Astrocyte (in vitro differentiated cells and primary cell): Measurements from ENCODE around the gene DPYSL3. TPM values are rescaled to one million over a fixed set of nuclear protein-coding genes. Genes with fewer than 3 reads are reported as not detected.

ENCODE experiments used
- DNase-seq: peaks from one replicate; pipeline ENCODE4 v3.0.0-alpha.2; 2010; ENCODE audit warnings: low read depth
- FAIRE-seq: peaks from 2 replicates; lab custom pipeline; 2011; peaks lifted over from hg19 to GRCh38; lab: Jason Lieb, UNC
- H2AFZ ChIP-seq: 2 replicates; pipeline ENCODE4 v1.6.0; 2012; ENCODE audit warnings: low read depth, low read length, inconsistent platforms
- H3K27ac ChIP-seq: 2 replicates; pipeline ENCODE4 v1.5.1; 2011; ENCODE audit warnings: low read depth, low read length, inconsistent platforms
- H3K27me3 ChIP-seq: 2 replicates; pipeline ENCODE4 v1.6.0; 2011; ENCODE audit warnings: low read length, inconsistent platforms; ENCODE audit not compliant: insufficient read depth
- H3K36me3 ChIP-seq: 2 replicates; pipeline ENCODE4 v1.5.1; 2011; ENCODE audit warnings: low read length, inconsistent platforms; ENCODE audit not compliant: insufficient read depth
- H3K4me1 ChIP-seq: 2 replicates; pipeline ENCODE4 v1.5.1; 2011; ENCODE audit warnings: low read length, inconsistent platforms; ENCODE audit not compliant: insufficient read depth
- H3K4me2 ChIP-seq: 2 replicates; pipeline ENCODE4 v1.6.0; 2012; ENCODE audit warnings: low read length, inconsistent platforms
- H3K4me3 ChIP-seq: 2 replicates; pipeline ENCODE4 v1.5.1; 2011; ENCODE audit warnings: low read depth, mild to moderate bottlenecking, low read length, inconsistent platforms; ENCODE audit not compliant: insufficient read depth
- H3K79me2 ChIP-seq: 2 replicates; pipeline ENCODE4 v1.6.0; 2012; ENCODE audit warnings: mild to moderate bottlenecking, low read length, inconsistent platforms; ENCODE audit not compliant: insufficient read depth
- H3K9ac ChIP-seq: 2 replicates; pipeline ENCODE4 v1.6.0; 2012; ENCODE audit warnings: mild to moderate bottlenecking, low read length, inconsistent platforms
- H3K9me3 ChIP-seq: 2 replicates; pipeline ENCODE4 v1.5.1; 2012; ENCODE audit warnings: low read depth, mild to moderate bottlenecking, low read length, inconsistent platforms; ENCODE audit not compliant: insufficient read depth
- H4K20me1 ChIP-seq: 2 replicates; pipeline ENCODE4 v1.6.0; 2012; ENCODE audit warnings: low read length, inconsistent platforms; ENCODE audit not compliant: insufficient read depth
- H3K27ac Mint-ChIP-seq: one replicate; pipeline ENCODE4 v1.8.0; 2021; ENCODE audit warnings: mild to moderate bottlenecking, mixed read lengths; ENCODE audit not compliant: unreplicated experiment
- H3K27me3 Mint-ChIP-seq: one replicate; pipeline ENCODE4 v1.8.0; 2021; ENCODE audit warnings: low read depth, mixed read lengths; ENCODE audit not compliant: unreplicated experiment
- H3K36me3 Mint-ChIP-seq: one replicate; pipeline ENCODE4 v1.8.0; 2021; ENCODE audit warnings: low read depth, mixed read lengths; ENCODE audit not compliant: unreplicated experiment
- H3K4me1 Mint-ChIP-seq: one replicate; pipeline ENCODE4 v1.8.0; 2021; ENCODE audit warnings: low read depth, mixed read lengths; ENCODE audit not compliant: unreplicated experiment
- H3K4me3 Mint-ChIP-seq: one replicate; pipeline ENCODE4 v1.8.0; 2021; ENCODE audit warnings: mild to moderate bottlenecking, moderate library complexity, mixed read lengths; ENCODE audit not compliant: unreplicated experiment
- H3K9me3 Mint-ChIP-seq: one replicate; pipeline ENCODE4 v1.8.0; 2021; ENCODE audit warnings: mild to moderate bottlenecking, mixed read lengths; ENCODE audit not compliant: unreplicated experiment
- CTCF ChIP-seq: IDR thresholded peaks from 2 replicates; pipeline ENCODE4 v1.5.1; 2011; ENCODE audit warnings: low read depth, mild to moderate bottlenecking, inconsistent platforms, low read length, moderate library complexity; ENCODE audit not compliant: insufficient read depth
- EZH2 ChIP-seq: IDR thresholded peaks from 2 replicates; pipeline ENCODE4 v1.6.1; 2012; ENCODE audit warnings: mild to moderate bottlenecking, low read length, inconsistent platforms; ENCODE audit not compliant: insufficient read depth
- total RNA-seq: library from RNA; stranded (reverse); gene quantifications from 2 replicates; pipeline ENCODE4 v1.2.1, GENCODE V29; 2021

Gene DPYSL3
- total RNA-seq, 1 donor from 2014 or later, result 197 TPM

DNA sequence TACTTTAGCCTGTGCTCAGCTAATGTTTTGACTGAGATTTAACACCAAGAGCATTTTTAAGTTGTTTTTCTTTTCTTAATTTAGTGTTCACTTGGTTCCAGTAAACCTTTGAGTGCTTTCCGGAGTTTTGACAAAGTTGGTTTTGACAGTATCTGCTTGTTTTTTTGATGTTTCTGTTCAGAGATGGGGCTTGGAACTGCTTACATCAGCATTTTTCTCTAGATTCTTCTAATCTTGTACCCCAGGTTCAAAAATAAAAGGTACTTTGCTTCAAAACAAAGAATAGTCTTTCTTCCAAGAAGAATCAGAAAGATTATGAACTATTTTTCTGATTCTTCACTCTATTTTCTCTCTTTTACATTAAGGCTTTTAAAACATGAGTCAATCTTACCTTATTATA lies 132.2 kb downstream of the DPYSL3 start:
- H4K20me1 ChIP-seq, result no peaks in the 10 kb centered on the region
- FAIRE-seq (no peak), DNase-seq (no peak)
- H3K4me2 ChIP-seq, result no peak overlapping the region
- H3K4me3 ChIP-seq, result no peak overlapping the region
- no peak overlapping the region for H3K9ac ChIP-seq
- H3K9me3 ChIP-seq, result peaks cover 3% of the 10 kb centered on the region
- H3K36me3 Mint-ChIP-seq, result no peaks in the 10 kb centered on the region
- no peaks in the 10 kb centered on the region for H3K36me3 ChIP-seq
- H3K27me3 Mint-ChIP-seq, result no peaks in the 10 kb centered on the region
- H3K4me1 ChIP-seq, result no peaks in the 10 kb centered on the region
- H3K9me3 Mint-ChIP-seq, result no peaks in the 10 kb centered on the region
- H3K4me1 Mint-ChIP-seq, result no peaks in the 10 kb centered on the region
- no peak overlapping the region for H3K27ac ChIP-seq
- H3K79me2 ChIP-seq, result no peaks in the 10 kb centered on the region
- no peak overlapping the region for H3K27ac Mint-ChIP-seq
- TF ChIP-seq EZH2 (no peak), CTCF (no peak)
- H3K27me3 ChIP-seq, result no peaks in the 10 kb centered on the region
- H3K4me3 Mint-ChIP-seq, result no peak overlapping the region
- H2AFZ ChIP-seq, result no peak overlapping the region

DNA sequence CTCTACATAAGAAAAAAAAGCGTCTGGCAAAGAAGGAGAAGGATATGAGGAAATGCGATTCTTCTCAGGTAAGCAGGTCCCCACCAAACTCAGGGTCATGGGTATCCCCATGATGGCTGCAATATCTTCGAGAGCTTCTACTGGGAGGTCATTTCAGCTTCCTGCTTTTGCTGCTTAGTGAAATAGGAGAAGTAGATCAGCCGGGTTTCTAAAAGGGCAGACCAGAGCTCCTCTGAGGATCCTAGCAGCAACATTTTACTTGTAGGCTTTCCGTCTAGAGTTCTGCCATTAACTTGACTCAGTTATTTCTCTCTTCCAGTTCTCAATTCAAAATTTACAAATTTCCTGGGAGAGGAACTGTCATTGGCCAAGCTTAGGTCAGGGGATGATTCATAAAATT lies 134.7 kb downstream of the DPYSL3 start:
- no peak for DNase-seq
- H4K20me1 ChIP-seq, result no peaks in the 10 kb centered on the region
- H3K9me3 ChIP-seq, result peaks cover 3% of the 10 kb centered on the region
- Mint-ChIP-seq H3K4me3 (no peak overlapping the region), H3K9me3 (no peaks in the 10 kb centered on the region), H3K36me3 (no peaks in the 10 kb centered on the region), H3K27me3 (no peaks in the 10 kb centered on the region), H3K27ac (no peak overlapping the region), H3K4me1 (no peaks in the 10 kb centered on the region)
- H3K4me2 ChIP-seq, result no peak overlapping the region
- no peak for FAIRE-seq
- no peak overlapping the region for H3K4me3 ChIP-seq
- TF ChIP-seq CTCF (no peak), EZH2 (no peak)
- no peak overlapping the region for H2AFZ ChIP-seq
- H3K4me1 ChIP-seq, result peaks cover 5% of the 10 kb centered on the region
- no peaks in the 10 kb centered on the region for H3K27me3 ChIP-seq
- H3K36me3 ChIP-seq, result no peaks in the 10 kb centered on the region
- H3K9ac ChIP-seq, result no peak overlapping the region
- no peaks in the 10 kb centered on the region for H3K79me2 ChIP-seq
- no peak overlapping the region for H3K27ac ChIP-seq

- Histone ChIP-seq H3K27ac (no peak overlapping the region), H3K79me2 (no peaks in the 10 kb centered on the region), H3K27me3 (no peaks in the 10 kb centered on the region), H2AFZ (no peak overlapping the region), H4K20me1 (no peaks in the 10 kb centered on the region), H3K4me1 (peaks cover 9% of the 10 kb centered on the region), H3K4me3 (no peak overlapping the region), H3K9me3 (peaks cover under 1% of the 10 kb centered on the region), H3K9ac (no peak overlapping the region), H3K36me3 (no peaks in the 10 kb centered on the region), H3K4me2 (no peak overlapping the region)
- Mint-ChIP-seq H3K27me3 (no peaks in the 10 kb centered on the region), H3K27ac (no peak overlapping the region), H3K36me3 (no peaks in the 10 kb centered on the region), H3K4me3 (no peak overlapping the region), H3K9me3 (no peaks in the 10 kb centered on the region), H3K4me1 (no peaks in the 10 kb centered on the region)
- TF ChIP-seq CTCF, result no peak
- TF ChIP-seq EZH2, result no peak
- FAIRE-seq, result no peak
- no peak for DNase-seq
Observed at GRCh38 chr5:147373328-147373727, 136.5 kb downstream of the DPYSL3 start.
